ENCODE results near the gene SLC35B1.

- TF ChIP-seq CTCF (IDR thresholded peaks at IDR 0.05) = no peak
- no peak for TF ChIP-seq POLR2AphosphoS5 (IDR thresholded peaks at IDR 0.05)
Measured at GRCh38 chr17:49747632-49748031, 39.9 kb upstream of the SLC35B1 start.

All from breast epithelium (tissue), 3 donors.